Thyroid gland (tissue), 4 donors: ENCODE data around the gene ACTL8. TPM values are rescaled to one million over a fixed set of nuclear protein-coding genes. Genes with fewer than 3 reads are reported as not detected.

Experiments used
- DNase-seq, 2 donors: peaks; one replicate each; pipeline ENCODE4 v3.0.0-alpha.2; 2019
- H3K27ac ChIP-seq, 3 donors: fragments of 200-600 bp; sonication (generic); 1 replicate in 2 of 3; 2 replicates in 1 of 3; pipeline ENCODE4 v1.5.1; 2016 to 2019; ENCODE audit warnings: mild to moderate bottlenecking in 1 of 3, moderate library complexity in 1 of 3
- H3K27me3 ChIP-seq: fragments of 200-600 bp; sonication (generic); one replicate; pipeline ENCODE4 v1.5.1; 2019
- H3K36me3 ChIP-seq, 2 donors: fragments of 200-600 bp; sonication (generic); one replicate each; pipeline ENCODE4 v1.5.1; 2016 to 2019
- H3K4me1 ChIP-seq, 2 donors: fragments of 200-600 bp; sonication (generic); one replicate each; pipeline ENCODE4 v1.5.1; 2017 to 2019
- H3K4me3 ChIP-seq, 3 donors: fragments of 200-600 bp; sonication (generic); replicated peaks in 1 of 3; 1 replicate in 2 of 3; 2 replicates in 1 of 3; pipeline ENCODE4 v1.5.1; 2016; ENCODE audit warnings: mild to moderate bottlenecking in 1 of 3
- H3K9me3 ChIP-seq: fragments of 200-600 bp; sonication (generic); one replicate; pipeline ENCODE4 v1.5.1; 2017
- POLR2A ChIP-seq, 2 donors: fragments of 450-650 bp; IDR thresholded peaks; one replicate each; pipeline ENCODE4 v1.6.1; 2017; ENCODE audit warnings: antibody characterized with exemption in 2 of 2, mild to moderate bottlenecking in 2 of 2, moderate library complexity in 1 of 2
- WGBS, 2 donors: methylation state at CpG; one replicate each; pipeline ENCODE4 v1.1.5; 2017; 5-methylcytosine and 5-hydroxymethylcytosine counted together
- intact Hi-C: fragments of 100-400 bp; cut with DNase I; formaldehyde crosslinking; loops from one replicate; pipeline ENCODE4 v1.15.1; 2023
- total RNA-seq, 4 donors: library from RNA; depleted of rRNA; stranded (reverse); fragments of >200 nt; gene quantifications; one replicate each; pipeline ENCODE4 v1.2.3, GENCODE V29; 2016
- TF ChIP-seq, protein P1 (sequence below), 6 experiments: fragments of 200-600 bp in 3 of 6; fragments of 450-650 bp in 3 of 6; sonication (generic) in 3 of 6; IDR thresholded peaks; one replicate each; pipeline ENCODE4 v1.5.1; 2016 to 2019; ENCODE audit warnings: antibody characterized with exemption in 6 of 6, mild to moderate bottlenecking in 2 of 6, inconsistent platforms in 1 of 6, moderate library complexity in 1 of 6

The ACTL8 gene
- total RNA-seq, 4 donors from 2014 or later, result not detected

DNA sequence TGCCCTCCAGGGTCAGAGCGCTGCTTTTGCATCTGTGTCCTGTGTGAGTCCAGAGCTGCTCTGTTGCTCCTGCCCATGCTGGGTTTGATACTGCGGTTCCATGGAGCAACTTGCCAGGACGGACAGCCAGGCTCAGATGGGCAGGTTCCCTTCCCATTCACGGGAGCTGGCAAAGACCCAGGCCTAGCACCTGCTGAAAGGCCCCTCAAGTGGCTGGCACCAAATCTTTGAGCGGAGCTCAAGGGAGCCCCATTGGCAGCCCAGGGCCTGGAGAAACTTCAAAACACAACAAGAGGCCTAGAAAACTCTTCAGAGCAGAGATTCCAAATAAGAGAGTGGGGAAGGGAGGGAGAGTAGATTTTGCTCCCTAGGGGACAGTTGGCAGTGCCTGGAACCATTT is 97.2 kb downstream of the ACTL8 start:
- H3K36me3 ChIP-seq, result no peaks in the 10 kb centered on the region
- intact Hi-C loops, result no loop called here
- 43 to 44% methylated on average over 5 of the region's 5 CpGs for WGBS, 2 donors

DNA sequence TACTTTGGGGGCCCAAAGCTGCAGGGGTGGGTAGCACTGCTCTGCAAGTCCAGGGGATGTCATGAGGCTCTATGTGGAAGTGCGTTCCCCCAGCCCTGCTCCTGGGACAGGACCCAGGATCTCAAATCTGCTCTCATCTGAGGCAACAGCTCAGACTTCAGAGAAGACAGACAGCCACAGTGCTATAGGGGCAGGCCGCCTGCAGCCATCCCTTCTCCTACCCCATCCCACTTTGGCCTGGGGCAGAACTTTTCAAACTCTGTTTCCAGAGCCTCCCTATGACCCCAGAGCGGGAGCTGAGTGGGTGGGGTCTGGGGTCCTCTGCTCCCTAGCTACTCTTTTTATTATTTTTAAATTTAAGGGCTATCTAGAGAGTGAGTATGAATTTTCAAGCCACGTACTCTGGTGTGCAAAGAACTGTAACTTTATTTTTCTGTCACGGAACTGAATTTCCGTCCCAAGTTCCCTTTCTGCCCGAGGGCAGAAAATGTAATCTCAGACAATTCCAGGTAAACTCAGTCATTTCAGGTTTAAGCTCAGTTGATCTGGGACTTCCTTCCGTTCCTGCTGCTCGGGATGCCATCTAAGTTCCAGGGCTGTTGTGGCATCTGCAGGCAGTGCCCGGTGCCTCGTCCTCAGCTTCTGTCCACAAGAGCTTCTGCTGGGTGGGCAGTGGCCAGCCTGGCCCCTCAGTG is 98.3 kb downstream of the ACTL8 start:
- intact Hi-C loops, result no loop called here
- no peaks in the 10 kb centered on the region for H3K9me3 ChIP-seq
- H3K4me3 ChIP-seq, result no peak overlapping the region
- DNase-seq, result peak in 1 of 2 donors; percentile 3
- WGBS, 2 donors, result 29 to 66% methylated on average over 11 of the region's 11 CpGs
- H3K27me3 ChIP-seq, result no peaks in the 10 kb centered on the region
- H3K4me1 ChIP-seq, result peaks cover 0 to 7% of the 10 kb centered on the region in 2 donors
- no peak overlapping the region for H3K27ac ChIP-seq
- no peaks in the 10 kb centered on the region for H3K36me3 ChIP-seq
- TF ChIP-seq POLR2A (IDR thresholded peaks at IDR 0.05), result no peak
- TF ChIP-seq, protein P1, sequence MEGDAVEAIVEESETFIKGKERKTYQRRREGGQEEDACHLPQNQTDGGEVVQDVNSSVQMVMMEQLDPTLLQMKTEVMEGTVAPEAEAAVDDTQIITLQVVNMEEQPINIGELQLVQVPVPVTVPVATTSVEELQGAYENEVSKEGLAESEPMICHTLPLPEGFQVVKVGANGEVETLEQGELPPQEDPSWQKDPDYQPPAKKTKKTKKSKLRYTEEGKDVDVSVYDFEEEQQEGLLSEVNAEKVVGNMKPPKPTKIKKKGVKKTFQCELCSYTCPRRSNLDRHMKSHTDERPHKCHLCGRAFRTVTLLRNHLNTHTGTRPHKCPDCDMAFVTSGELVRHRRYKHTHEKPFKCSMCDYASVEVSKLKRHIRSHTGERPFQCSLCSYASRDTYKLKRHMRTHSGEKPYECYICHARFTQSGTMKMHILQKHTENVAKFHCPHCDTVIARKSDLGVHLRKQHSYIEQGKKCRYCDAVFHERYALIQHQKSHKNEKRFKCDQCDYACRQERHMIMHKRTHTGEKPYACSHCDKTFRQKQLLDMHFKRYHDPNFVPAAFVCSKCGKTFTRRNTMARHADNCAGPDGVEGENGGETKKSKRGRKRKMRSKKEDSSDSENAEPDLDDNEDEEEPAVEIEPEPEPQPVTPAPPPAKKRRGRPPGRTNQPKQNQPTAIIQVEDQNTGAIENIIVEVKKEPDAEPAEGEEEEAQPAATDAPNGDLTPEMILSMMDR (IDR thresholded peaks at IDR 0.05), result no peak

More for the DNA sequence above, 97.2 kb downstream of the ACTL8 start:
- no peak overlapping the region for H3K4me3 ChIP-seq
- peak; percentile 92 to 97 for DNase-seq
- no peak overlapping the region for H3K27ac ChIP-seq
- H3K4me1 ChIP-seq, result peaks cover 0 to 7% of the 10 kb centered on the region in 2 donors
- TF ChIP-seq, protein P1 (IDR thresholded peaks at IDR 0.05), result no peak
- TF ChIP-seq POLR2A (IDR thresholded peaks at IDR 0.05), result no peak
- no peaks in the 10 kb centered on the region for H3K9me3 ChIP-seq
- no peaks in the 10 kb centered on the region for H3K27me3 ChIP-seq

DNA sequence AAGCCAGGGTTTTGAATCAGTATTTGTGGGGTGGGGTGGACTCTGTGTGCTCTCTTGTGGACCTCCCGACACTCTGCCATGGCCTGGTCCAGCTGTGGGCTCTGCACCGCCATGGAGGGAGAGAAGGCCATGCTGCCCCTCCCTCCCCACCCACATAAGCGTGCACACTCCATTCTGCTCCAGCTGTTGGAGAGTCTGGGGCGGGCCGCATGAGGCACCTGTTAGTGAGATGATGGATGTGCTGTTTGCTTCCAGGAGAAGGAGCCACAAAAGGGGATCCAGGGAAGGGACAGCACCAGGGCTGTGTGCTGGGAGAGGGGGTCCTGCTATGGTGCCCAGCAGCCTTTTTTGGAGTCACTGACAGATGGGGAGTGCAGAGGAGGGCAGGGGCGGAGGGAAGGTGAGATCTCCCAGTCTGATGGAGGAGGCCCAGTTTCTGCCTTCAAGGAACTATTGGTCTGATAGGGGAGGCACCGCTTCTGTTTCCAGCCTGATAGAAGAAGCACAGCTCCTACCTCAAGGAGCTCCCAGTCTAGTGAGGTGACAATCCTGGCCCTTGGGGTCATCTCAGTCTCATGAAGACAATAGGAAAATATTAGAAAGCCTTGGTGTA is 101.5 kb downstream of the ACTL8 start:
- H3K9me3 ChIP-seq, result no peaks in the 10 kb centered on the region
- intact Hi-C loops, result no loop called here
- WGBS, 2 donors, result 88 to 92% methylated on average over 3 to 7 of the region's 7 CpGs

DNA sequence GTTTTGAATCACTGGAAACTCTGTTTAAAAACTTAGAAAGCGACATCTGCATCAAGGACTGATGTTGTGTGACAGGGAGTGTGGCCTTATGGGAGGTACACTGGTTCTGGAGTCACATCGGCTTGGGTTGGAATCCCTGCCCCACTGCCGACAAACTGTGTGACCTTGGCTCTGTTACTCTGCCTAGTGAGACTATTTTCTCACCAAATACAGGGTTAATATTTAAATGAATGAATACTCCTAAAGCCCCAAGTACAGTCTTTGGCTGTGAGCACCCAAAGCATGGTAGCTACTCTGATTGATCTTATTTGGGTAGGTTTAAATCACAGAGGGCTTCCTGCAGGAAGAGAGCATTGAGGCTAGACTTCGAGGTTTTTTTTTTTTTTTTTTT is 102.0 kb downstream of the ACTL8 start:
- Histone ChIP-seq H3K27me3 (no peaks in the 10 kb centered on the region), H3K4me3 (no peak overlapping the region), H3K36me3 (no peaks in the 10 kb centered on the region), H3K9me3 (no peaks in the 10 kb centered on the region), H3K27ac (no peak overlapping the region), H3K4me1 (peaks cover 0 to 7% of the 10 kb centered on the region in 2 donors)
- no peak for DNase-seq
- 86 to 88% methylated on average over 4 of the region's 4 CpGs for WGBS, 2 donors
- intact Hi-C loops, result no loop called here
- TF ChIP-seq, protein P1 (IDR thresholded peaks at IDR 0.05), result no peak
- TF ChIP-seq POLR2A (IDR thresholded peaks at IDR 0.05), result no peak

More for the DNA sequence above, 101.5 kb downstream of the ACTL8 start:
- TF ChIP-seq, protein P1 (IDR thresholded peaks at IDR 0.05), result no peak
- no peak for TF ChIP-seq POLR2A (IDR thresholded peaks at IDR 0.05)
- no peak overlapping the region for H3K4me3 ChIP-seq
- DNase-seq, result no peak
- H3K36me3 ChIP-seq, result no peaks in the 10 kb centered on the region
- H3K4me1 ChIP-seq, result peaks cover 0 to 7% of the 10 kb centered on the region in 2 donors
- H3K27me3 ChIP-seq, result no peaks in the 10 kb centered on the region
- no peak overlapping the region for H3K27ac ChIP-seq

DNA sequence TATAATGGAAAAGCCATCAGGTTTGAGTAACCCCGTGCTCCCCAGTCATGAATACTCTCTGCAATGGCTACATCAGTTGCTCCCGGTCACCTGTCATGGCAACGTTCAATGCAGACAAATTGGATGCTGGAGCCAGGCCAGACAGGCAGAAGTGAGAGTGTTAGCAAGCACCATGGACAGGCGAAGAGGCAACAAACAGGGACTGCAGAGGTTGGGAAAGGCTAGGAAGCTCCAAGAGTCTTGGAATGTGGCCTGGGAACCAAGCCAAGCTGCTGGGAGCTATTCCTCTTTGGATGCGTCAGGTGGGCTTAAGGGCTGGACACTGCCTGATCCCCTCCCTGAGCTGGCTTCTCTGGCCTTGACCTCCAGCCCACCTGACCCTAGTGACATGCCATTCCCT is 102.9 kb downstream of the ACTL8 start:
- 51 to 58% methylated on average over 5 of the region's 5 CpGs for WGBS, 2 donors
- no peaks in the 10 kb centered on the region for H3K36me3 ChIP-seq
- intact Hi-C loops, result no loop called here
- TF ChIP-seq, protein P1 (IDR thresholded peaks at IDR 0.05), result no peak
- TF ChIP-seq POLR2A (IDR thresholded peaks at IDR 0.05), result no peak
- DNase-seq, result no peak
- no peaks in the 10 kb centered on the region for H3K27me3 ChIP-seq
- H3K4me1 ChIP-seq, result peaks cover 0 to 7% of the 10 kb centered on the region in 2 donors
- H3K27ac ChIP-seq, result no peak overlapping the region
- no peaks in the 10 kb centered on the region for H3K9me3 ChIP-seq
- H3K4me3 ChIP-seq, result no peak overlapping the region
